Activated gamma-delta T cell treated with Interleukin-2 at 50 U/mL for 16 hours (primary cell): Measurements from ENCODE around the gene NKX1-1.

ENCODE experiments used
- DNase-seq: peaks from one replicate; pipeline ENCODE4 v3.0.0-alpha.2; 2020

NKX1-1 gene

DNA sequence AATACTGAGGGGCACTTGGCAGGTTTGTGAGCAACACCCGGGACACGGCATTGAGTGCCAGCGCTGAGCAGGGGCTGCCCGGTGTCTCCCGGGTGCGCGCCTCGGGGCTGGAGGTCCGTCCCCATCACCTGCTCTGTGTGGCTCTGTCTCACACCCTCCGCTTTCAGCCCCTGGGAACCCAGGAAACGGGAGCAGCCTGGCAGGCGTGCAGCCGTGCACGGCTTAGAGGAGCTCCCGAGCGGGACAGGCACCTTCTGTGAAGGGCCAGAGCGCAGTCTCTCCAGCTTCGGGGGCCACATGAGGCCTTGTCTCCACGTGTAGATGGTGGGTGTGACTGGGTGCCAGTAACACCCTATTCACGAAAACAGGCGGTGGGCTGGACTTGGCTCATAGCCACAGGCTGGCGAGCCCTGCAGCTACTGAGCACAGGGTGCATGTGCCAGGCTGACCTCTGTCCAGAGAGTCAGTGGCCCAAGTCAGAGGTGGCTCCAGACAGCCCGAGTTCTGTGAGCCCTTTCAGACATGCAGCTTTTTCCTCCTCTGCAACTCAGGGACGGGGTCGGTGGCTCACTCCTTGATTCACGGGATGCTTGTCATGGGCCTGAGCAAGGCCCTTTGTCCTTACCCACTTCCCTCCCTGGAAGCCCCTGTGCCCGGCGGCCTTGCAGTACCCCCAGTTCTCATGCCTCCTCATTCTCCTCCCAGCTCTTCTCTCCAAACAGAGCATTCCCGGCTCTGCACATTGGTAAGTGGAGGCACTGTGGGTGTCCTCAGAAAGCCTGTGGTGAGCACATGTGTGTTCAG lies 35.7 kb downstream of the NKX1-1 start:
- DNase-seq, result no peak

DNA sequence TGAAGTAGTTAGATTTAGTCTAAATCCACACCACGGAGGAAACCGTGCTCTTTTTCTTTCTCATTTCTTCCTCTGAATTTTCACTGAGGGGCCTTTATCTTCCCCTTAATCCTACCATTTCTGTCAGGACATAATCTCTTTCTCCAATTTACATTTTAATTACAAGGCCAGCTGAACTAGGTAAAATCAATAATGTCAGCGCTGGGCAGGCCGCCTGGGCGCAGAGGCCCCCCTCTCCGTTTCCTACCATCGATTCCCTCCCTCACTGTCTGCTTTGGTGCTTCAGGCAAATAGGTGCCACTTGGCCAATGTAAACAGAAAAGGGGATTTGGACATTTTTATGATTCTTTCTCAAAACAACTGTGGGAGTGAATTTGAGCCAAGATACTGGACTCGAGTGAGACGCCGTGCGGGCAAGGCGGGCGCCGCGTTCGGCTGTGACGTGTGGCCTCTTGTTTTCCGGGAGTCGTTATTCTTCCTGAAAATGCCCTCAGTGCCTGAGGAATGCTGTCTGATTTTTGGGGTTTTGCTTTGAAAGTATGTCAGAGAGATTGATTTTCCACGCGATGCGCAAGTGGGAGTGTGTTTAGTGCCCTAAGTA lies 36.7 kb downstream of the NKX1-1 start:
- no peak for DNase-seq

DNA sequence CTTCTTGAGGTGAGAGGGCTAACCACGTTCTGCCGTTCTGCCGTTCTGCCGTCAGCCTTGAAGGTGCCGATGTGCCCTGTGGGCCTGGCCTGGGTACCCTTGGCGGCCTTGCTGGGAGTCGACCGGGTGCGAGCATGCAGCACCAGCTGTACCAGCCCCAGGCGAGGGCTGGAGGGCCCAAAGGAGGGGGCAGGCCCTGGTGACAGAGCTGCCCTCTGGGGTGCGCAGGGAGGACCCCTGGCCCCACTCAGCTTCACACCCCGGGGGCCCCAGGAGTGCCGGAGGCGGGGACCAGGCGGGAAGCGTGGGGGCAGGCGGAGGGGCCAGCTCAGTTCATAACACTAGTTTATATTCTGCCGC lies 37.2 kb downstream of the NKX1-1 start:
- DNase-seq, result no peak

DNA sequence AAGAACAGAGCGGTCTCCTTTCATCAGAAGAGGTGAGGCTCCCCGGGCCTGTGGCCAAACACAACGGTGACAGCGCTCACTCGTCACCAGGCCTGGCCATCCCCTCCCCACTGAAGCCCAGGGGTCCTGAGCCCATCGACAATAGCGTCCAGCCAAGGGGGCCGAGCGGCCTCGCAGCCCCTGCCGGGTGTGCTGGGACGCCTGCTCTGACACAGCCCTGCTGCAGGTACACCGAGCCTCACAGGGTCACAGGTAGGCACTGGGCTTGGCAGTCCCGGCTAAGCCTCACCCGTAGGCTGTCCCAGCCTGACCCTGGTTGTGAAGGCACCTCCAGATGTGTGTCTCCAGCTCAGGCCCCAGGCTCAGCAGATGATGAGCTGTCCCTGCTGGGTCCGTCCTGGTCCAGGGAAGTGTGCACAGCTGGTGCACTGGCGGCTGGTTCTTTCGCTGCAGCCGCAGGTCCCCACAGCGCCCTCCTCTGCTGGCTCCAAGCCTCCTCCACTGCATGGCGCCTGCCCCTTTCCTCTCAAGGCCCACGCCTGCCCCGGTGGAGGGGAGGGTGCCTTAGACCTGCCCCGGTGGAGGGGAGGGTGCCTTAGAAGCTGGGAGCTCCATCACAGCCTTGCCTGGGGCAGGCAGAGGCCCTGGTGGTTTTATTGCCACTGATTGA lies 37.7 kb downstream of the NKX1-1 start:
- DNase-seq, result no peak

DNA sequence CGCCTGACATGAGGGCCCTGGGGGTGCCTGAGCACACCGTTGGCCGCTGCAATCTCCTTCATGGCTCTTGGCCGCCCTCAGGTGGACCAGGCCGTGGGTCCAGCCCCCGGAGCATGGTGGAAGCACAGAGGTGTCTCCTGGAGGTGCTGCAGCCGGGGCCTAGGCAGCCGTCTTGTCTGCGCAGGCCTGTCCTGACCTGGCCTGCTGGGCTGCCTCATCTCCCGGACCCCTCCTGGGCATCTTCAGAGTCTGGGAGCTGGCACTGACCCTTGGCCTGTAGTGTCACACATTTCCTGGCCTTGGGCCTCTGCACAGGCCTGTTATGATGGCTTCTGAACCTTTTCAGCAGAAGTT lies 38.3 kb downstream of the NKX1-1 start:
- DNase-seq, result no peak

DNA sequence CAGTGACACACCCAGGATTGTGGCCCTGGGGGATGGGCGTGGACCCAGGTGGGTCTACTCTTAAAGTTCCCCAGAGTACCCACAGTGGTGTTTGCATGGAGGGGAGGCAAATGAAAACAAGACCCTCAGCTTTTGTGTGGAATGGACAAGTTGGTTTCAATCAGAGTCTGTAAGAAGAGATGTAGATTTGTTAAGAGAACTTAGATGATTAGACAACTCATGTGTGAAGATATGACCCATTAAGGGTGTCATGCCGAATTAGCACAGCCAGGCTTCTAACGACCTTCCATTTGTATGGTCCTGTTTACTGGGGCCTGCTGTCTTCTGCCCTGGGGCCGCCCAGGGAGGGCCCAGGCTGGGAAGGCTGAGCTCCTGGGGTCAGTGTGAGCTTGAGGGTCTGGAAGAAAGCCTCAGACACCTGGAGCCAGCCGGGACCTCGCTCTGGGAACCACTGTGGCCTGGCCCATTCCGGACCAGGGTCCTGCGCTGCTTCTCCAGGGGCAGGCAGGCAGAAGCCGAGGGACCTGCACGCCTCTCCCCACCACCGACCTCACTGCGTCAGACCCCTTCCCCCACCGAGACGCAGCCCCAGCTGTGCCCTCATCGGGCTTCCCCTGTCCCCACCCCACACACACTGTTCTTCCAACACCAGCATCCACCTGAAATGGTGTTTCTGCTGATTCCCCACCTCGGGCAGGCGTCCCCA lies 38.9 kb downstream of the NKX1-1 start:
- DNase-seq, result no peak

DNA sequence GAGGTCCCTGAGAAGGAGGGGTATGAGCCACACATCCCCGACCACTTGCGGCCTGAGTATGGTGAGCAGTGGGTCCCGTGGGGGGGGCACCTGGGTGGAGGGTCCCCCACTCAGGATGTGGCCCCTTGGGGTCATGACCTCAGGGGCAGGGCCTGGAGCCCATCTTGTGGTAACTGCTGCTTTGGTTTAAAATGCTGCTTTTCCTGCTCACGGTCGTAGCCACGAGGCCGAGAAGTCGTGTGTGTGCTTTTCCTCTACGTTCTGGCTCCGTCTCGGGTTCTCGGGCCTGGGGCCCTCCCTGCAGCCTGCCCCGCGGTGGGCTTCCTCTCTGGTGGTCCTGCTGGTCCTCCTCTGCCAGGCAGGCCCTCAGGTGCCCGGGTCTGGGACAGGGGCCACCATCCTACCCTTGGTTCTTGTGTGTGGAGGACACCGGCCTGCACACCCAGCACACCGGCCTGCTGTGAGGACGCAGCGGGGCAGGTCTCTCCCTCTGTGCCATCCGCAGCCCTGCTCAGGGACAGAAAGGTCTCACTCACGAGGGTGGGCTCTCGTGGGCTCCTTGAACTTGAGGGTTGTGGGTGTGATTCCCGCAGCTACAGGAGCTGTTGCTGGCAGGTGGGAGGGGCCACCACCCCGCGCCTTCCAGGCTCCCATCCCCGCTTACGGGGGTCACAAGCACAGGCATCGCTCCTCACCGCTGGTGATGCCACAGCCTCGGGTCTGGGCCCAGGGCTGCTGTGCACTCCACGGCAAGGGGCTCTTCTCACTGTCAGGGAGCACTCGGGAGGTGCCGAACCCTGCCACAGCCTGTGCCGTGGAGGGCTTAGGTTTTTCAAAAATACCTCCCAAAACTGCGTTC lies 39.6 kb downstream of the NKX1-1 start:
- DNase-seq, result no peak

DNA sequence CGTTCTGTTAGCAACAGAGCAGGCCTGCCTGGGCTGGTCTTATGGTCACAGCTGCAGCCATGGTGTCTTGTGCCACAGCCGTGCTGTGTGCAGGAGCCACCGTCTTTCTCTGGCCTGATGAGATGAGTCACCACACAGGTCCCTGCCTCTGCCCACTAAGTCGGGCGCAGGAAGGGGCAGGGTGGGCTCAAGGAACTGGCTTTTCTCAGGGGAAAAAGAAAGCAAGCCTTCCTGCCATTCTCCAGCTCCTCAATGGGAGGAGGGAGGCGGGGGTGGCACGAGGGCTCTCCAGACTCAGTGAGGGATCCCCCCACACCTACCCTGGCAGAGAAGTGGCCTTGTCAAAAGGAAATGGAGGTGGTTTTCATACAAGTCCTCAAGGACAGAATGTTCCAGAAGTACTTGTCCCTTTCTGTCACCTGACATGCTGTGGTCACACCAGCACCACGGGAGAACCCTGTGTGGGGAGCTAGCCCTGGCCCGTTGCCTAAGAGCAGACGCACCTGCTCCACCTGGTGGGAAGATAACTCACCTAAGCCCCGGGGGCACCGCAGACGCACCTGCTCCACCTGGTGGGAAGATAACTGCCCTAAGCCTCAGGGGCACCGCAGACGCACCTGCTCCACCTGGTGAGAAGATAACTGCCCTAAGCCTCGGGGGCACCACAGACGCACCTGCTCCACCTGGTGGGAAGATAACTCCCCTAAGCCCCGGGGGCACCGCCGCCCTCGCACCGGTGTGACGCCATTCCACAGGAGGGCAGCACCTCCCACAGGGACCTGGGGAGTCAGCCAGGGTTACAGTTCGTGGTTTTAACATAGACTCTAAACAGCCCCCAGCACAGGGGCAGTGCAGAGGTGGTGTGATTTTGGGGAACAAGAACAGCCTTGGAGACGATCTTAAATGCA lies 40.7 kb downstream of the NKX1-1 start:
- no peak for DNase-seq

DNA sequence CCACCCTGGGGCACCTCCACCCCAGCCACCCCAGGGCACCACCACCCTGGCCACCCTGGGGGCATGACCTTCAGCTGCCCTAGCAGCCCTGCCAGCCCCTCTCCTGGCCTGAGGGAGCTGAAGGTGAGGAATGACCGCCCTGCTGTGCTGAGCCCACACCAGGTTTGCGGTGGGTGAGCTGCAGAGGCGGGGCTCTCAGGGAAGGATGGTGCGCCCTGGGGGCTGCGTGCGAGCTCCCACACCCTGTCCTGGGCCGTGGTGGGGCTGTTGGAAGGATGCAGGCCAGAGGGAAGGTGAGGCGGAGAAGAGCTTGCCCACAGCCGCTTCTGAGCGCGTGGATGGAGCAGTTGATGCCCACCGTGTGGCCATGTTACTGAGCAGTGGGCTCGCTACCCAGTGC lies 41.5 kb downstream of the NKX1-1 start:
- DNase-seq, result no peak

DNA sequence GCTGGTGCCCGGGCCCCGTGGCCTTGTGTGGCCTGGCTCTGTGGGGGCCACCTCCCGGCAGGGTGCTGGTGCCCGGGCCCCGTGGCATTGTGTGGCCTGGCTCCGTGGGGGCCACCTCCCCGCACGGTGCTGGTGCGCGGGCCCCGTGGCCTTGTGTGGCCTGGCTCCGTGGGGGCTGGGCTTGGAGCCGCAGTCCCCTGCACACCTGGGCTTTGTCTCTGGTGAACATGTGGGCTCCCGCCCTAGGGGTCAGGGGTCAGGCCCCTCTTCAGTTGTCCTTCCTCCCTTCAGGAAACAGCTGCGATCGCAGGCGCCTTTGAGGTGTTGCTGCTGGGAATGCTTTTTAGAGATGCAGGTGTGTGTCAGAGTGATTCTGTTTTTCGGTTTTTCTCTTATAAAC lies 42.0 kb downstream of the NKX1-1 start:
- no peak for DNase-seq

DNA sequence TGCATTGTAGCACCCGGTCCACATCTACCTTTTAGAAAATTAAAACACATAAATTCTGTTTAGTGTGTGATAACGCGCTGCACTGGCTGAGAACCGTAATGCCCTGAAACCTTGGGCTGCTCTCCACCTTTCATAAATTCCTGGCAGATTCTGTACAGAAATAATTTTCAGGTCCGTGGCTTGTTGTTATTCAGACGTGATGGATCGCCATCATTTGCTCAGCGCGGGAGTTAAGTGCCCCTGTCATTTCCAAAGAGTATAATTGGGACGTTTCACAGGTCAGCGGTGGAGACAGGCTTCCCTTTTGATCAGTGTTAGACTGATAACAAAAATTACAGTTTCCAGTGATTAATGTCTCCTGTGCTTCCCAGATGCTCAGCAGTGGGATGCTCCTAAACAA lies 42.7 kb downstream of the NKX1-1 start:
- no peak for DNase-seq

DNA sequence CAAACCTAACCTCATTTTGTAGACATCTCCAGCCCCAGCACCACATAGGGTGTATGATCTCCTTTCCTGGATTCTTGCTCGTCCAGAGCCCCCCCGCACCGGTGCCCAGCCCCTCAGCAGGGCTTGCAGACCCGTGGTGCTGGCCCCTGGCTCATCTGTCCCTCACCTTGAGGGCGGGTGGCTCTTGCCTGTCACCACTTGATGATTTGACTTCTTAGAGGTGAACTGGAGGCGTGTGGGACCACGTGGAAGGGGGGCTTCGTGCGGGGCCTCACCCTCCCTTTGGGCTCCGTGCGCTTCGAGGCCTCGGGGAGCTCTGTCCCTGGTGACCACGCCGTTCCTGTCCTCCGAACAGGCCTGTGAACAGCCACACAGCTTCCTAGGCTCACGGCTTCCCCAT lies 43.7 kb downstream of the NKX1-1 start:
- DNase-seq, result no peak

DNA sequence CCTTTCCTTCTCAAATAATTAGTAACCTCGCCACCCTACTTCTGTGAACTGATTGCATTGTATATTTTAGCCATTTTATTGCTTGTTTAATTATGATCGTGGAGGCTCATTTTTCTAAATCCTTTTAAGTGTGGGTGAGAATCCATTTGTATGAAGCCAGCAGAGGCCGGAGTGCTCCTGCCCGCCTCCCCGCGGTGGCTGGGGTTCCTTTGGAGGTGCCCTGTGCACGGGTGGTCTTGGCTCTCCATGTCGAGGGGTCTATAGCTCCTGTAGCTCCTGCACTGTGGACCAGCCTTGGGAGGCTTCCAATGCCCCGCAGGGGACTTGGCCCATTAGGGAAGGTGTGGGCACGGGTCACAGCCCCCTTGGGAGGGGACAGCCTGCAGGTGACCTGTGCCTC lies 44.2 kb downstream of the NKX1-1 start:
- no peak for DNase-seq

DNA sequence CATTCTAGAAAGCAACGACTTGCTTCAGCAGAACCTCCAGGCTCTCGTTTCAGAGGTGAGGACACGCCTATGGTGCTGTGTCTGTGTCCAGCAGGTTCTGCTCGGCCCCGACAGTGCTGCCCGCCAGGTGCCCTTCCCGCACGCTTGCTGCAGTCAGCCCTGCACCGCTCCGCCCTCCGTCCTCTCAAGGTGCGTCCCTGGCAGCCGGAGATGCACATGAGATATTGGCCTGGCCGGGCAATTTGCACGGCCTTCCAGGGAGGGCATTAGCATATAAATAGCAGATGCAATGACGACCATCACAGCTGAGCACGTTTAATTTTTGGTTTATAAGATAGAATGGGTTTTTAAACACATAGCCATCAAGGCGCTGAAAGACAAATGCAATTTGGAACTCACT lies 44.8 kb downstream of the NKX1-1 start:
- DNase-seq, result no peak

DNA sequence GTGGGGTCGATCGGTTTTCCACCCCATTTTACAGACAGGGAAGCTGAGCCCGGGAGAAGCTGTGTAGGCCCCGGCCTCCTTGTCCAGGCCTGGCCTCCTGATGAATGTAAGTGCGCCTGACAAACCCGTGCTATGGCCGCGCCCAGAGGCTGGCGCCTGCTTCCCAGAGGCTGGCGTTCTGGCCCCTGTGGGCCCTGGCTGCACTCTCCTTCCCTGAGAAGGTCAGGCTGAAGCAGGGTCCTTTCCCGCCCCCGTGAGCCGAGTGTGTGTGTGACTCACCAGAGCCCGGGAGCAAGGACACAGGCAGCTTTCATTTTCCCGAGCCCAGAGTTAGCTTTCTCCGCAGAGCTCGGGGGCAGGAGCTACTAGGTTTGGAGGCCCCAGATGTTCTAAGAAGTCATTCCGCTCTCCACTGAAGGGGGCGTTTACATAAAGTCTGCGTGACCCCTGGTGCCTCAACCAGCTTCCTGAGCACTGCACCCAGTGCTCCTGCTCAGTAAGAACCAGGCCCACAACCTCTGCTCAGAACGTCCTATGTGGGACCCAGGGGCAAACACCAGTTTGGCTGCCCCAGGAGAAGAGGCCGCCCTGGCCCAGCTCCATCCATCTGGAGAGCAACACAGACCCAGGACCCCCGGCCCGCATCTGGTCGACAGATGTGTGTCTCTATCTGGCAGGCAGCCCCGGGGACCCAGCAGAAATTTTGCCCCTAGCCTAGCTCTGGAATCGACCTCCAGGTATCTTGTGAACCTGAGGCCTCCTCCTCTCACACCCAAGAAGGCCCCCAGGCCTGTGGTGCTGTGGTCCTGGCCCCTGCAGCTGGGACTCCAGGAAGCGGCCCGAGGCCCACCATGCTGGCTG lies 45.6 kb downstream of the NKX1-1 start:
- no peak for DNase-seq

DNA sequence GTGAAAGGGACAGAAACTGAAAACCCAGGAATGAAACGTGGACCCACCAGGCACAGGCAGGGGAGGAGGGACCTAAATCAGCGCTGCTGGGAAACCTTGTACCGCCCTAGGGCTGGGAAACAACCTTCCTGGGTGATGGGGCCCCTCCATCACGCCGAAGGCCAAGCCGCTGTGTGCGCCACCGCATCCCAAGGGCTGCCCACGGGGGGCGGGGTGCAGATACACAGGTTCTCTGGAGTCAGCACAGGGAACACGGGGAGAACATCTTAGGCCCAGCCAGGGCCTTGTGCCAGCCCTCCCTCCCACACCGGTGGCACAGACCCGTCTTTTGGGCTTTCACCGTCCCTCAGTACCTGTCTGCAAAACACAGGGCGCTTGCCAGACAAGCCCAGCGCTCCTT lies 46.3 kb downstream of the NKX1-1 start:
- DNase-seq, result no peak

DNA sequence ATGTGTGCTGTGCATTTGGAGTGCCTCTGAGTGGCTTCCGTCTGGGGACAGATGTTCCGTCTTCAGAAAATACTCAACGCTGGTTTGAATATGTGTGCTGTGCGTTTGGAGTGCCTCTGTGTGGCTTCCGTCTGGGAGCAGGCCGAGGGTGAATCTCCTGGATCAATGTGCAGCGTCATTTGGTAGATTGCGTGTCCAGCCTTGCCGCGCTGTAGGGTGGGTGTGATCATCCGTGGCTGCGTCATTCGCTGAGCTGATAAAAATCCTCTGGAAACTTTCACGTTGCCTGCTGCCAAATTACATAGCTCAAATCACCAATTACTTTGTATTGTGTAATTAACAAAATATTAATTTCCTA lies 47.1 kb downstream of the NKX1-1 start:
- DNase-seq, result no peak

DNA sequence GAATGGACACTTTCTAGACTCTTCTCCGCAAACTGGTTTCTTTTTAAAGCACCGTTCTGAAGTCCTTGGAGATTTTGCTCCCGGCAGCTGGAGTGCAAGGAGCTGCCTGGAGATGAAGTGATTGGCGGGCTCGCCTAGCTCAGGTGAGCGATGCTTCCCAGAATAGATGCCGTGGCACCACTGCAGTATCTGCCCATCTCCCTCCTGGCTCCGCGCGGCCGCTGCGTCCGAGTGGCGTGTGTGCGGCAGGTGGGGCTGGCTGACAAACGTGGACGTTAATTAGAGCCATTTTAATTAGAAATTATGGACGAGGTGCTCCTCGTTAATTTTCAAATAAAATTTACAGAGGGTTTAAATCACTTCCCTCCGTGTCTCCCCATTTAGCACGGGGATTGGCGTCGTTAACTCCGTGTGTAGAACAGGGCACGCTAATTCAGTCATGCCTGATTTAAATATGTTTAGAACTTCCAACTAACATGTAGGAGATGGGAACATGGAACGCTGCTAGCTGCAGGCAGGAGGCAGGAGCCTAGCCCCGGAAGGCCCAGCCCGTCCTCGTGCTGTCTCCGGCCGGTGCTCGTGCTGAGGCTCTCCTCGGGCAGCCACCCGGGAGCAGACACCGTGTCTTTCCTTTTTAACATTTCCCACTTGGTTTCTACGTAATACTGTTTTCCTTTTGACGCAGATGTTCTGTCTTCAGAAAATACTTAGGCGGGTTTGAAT lies 47.7 kb downstream of the NKX1-1 start:
- DNase-seq, result no peak

DNA sequence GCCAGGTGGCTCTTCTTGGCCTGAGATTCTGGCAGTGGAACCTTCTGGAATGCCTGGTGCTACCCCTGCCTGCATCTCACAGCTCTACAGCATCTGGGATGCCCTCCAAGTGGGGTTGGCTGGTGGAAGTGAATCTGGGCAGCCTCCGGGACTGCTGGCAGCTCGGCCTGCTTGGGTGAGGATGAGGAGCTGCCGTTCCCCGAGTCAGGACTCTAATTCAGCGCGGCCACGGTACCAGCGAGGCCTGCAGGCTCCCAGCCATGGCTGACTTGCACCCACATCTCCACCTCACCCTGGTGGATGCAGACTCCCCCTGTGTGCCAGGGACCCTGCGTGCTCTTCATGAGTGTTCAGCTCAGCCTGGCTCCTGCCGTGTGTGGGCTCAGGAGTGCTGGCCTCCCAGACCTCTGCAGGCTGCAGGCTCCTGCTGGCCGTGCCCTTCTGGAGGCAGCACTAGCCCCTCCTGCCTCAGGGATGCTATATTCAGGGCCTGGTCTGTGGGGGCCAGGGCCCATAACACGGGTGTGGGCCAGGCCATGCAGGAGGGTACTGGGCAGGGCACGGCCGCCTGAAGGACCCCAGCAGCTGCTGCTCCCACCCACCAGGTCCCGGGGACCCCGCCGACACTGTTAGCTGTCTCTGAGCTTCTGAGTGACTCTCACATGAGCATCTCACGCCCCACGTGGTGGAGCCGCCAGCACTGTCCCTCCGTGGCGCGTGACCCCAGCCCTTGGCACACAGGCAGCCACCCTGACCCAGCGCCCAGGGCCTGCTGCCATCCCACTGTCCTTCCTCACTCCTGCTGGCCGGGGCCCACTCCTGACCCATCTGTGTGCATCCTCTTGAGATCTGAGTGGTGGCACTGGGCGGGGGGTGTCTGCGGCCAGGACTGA lies 48.6 kb downstream of the NKX1-1 start:
- DNase-seq, result no peak
